Stimulated activated naive CD8-positive, alpha-beta T cell treated with anti-CD3 and anti-CD28 coated beads, Interleukin-15, Interleukin-2, amounts not matched to agents 100 ng/mL and 50 ng/mL, for 24 hours (primary cell): ENCODE results near the gene VPS13D.
"Not testable (repeated sequence)": the region's sequence is repeated elsewhere in the genome, so short reads cannot be mapped to it uniquely, and the experiment has no call there.

Source experiments
- H3K27ac Mint-ChIP-seq: one replicate; pipeline ENCODE4 v1.8.0; 2021; ENCODE audit warnings: mild to moderate bottlenecking, mixed read lengths
- H3K27me3 Mint-ChIP-seq: one replicate; pipeline ENCODE4 v1.8.0; 2021; ENCODE audit warnings: mixed read lengths
- H3K36me3 Mint-ChIP-seq: one replicate; pipeline ENCODE4 v1.8.0; 2021; ENCODE audit warnings: low read depth, mixed read lengths
- H3K4me1 Mint-ChIP-seq: one replicate; pipeline ENCODE4 v1.8.0; 2021; ENCODE audit warnings: low read depth, mixed read lengths
- H3K4me3 Mint-ChIP-seq: one replicate; pipeline ENCODE4 v1.8.0; 2021; ENCODE audit warnings: mild to moderate bottlenecking, mixed read lengths
- H3K9me3 Mint-ChIP-seq: one replicate; pipeline ENCODE4 v1.8.0; 2021; ENCODE audit warnings: mixed read lengths

VPS13D gene

DNA sequence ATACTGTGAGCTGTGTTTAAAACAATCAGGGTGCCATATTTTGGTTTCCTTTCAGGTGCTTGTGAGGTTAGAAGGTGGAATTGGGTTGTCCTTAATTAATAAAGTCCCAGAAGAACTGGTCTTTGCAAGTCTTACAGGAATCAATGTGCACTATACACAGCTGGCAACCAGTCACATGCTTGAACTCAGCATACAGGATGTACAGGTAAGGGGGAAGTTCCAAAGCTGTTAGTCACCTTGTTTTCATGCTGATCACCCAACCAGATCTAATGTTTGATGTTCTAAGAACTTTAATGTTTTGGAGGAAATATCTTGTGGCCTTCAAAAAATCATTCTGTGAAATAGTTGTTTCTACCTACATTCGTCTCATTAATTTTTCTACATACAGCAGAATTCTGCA, 156.3 kb downstream of the VPS13D start:
- H3K4me3 Mint-ChIP-seq, result peak overlapping the region; percentile 35
- peak overlapping the region; percentile 26 for H3K27ac Mint-ChIP-seq
- H3K9me3 Mint-ChIP-seq, result peaks cover 24% of the 10 kb centered on the region
- H3K36me3 Mint-ChIP-seq, result peaks cover 94% of the 10 kb centered on the region
- peaks cover 47% of the 10 kb centered on the region for H3K4me1 Mint-ChIP-seq
- H3K27me3 Mint-ChIP-seq, result no peaks in the 10 kb centered on the region

GRCh38 chr1:12387641-12388040, 157.8 kb downstream of the VPS13D start:
- Mint-ChIP-seq H3K9me3 (peaks cover 24% of the 10 kb centered on the region), H3K27ac (no peak overlapping the region), H3K27me3 (no peaks in the 10 kb centered on the region), H3K36me3 (peaks cover 85% of the 10 kb centered on the region), H3K4me1 (peaks cover 46% of the 10 kb centered on the region), H3K4me3 (no peak overlapping the region)

DNA sequence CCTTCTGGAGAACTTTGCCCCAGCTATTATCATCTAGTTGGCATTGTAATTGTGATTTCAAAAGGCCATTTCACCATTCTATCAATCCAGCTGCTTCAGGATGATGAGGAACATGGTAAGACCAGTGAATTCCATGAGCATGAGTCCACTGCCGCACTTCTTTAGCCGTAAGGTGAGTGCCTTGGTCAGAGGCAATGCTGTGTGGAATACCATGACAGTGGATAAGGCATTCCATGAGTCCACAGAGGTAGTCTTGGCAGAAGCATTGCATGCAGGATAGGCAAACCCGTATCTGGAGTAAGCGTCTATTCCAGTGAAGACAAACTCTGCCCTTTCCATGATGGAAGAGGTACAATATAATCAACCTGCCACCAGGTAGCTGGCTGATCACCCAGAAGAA, 160.5 kb downstream of the VPS13D start:
- peaks cover 24% of the 10 kb centered on the region for H3K9me3 Mint-ChIP-seq
- peaks cover 22% of the 10 kb centered on the region for H3K4me1 Mint-ChIP-seq
- H3K27ac Mint-ChIP-seq, result not testable (repeated sequence)

GRCh38 chr1:12397462-12398450, 167.9 kb downstream of the VPS13D start:
- Mint-ChIP-seq H3K36me3 (peaks cover 43% of the 10 kb centered on the region), H3K27me3 (no peaks in the 10 kb centered on the region), H3K4me1 (peaks cover 15% of the 10 kb centered on the region), H3K27ac (no peak overlapping the region), H3K4me3 (no peak overlapping the region), H3K9me3 (no peaks in the 10 kb centered on the region)

More for the DNA sequence above, 160.5 kb downstream of the VPS13D start:
- H3K4me3 Mint-ChIP-seq, H3K27me3 Mint-ChIP-seq: not testable (repeated sequence)
- H3K36me3 Mint-ChIP-seq, result peaks cover 73% of the 10 kb centered on the region

- Mint-ChIP-seq H3K4me1 (peaks cover 15% of the 10 kb centered on the region), H3K27me3 (no peaks in the 10 kb centered on the region), H3K36me3 (peaks cover 47% of the 10 kb centered on the region), H3K9me3 (no peaks in the 10 kb centered on the region), H3K27ac (no peak overlapping the region), H3K4me3 (no peak overlapping the region)
These were observed 168.6 kb downstream of the VPS13D start for GRCh38 chr1:12398479-12398878.

DNA sequence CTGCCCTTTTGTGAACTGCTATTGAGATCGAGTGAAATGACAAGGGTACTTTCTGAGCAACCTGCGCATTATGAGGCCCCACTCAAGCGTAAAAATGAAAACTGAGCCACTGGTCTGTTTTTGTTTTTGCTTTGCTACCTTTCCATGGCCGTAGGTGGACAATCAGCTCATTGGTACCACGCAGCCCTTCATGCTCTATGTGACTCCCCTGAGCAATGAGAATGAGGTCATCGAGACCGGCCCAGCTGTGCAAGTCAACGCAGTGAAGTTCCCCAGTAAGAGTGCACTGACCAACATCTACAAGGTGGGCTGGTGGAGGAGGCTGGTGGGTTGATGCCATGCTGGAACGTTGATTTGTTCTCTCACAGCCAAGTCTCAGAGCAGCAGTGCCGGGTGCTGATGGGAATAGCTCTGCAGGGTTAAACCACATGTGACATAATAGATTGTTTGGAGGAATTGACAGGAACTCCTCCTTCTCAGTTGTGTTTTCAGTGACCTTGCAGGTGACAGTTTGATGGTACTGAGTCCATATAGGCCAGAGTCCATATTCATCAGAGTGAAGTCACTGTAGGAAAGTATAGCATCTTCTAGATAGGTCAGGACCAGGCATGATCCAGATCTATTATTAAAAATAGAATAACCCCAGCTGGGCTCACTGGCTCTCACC, 170.3 kb downstream of the VPS13D start:
- Mint-ChIP-seq H3K4me1 (peaks cover 16% of the 10 kb centered on the region), H3K27me3 (no peaks in the 10 kb centered on the region), H3K36me3 (peaks cover 55% of the 10 kb centered on the region), H3K27ac (no peak overlapping the region), H3K4me3 (no peak overlapping the region), H3K9me3 (no peaks in the 10 kb centered on the region)

DNA sequence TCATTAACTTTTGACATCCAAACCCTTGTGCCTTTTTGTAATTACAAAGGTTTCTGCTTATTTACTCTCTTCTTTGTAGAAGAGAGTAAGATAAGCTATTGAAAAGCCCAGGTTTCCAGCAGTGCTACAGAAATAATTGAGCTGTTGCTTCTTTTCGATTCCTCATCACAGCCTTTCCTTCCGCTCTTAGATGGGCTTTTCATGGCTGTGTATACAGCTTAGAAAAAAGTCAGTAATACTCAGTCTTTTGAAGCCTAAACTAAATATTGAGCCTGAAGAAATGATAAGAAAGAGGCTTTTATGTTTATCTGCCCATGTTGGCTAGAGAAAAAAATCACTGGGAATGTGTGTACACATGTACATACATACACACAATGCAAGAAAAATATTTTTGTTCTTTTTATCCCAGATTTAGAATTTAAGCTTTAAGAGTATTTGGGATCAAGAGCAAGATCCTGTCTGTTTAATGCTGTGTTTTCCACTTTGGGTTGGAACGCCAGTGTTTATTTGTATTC, 172.4 kb downstream of the VPS13D start:
- Mint-ChIP-seq H3K27ac (no peak overlapping the region), H3K27me3 (no peaks in the 10 kb centered on the region), H3K4me3 (no peak overlapping the region), H3K4me1 (peaks cover 33% of the 10 kb centered on the region), H3K9me3 (no peaks in the 10 kb centered on the region), H3K36me3 (peaks cover 61% of the 10 kb centered on the region)

- Mint-ChIP-seq H3K27ac (no peak overlapping the region), H3K9me3 (no peaks in the 10 kb centered on the region), H3K27me3 (no peaks in the 10 kb centered on the region), H3K4me3 (no peak overlapping the region), H3K4me1 (peaks cover 33% of the 10 kb centered on the region), H3K36me3 (peaks cover 56% of the 10 kb centered on the region)
These were observed 173.0 kb downstream of the VPS13D start for GRCh38 chr1:12402842-12403241.

GRCh38 chr1:12404918-12405317, 175.1 kb downstream of the VPS13D start:
- H3K4me3 Mint-ChIP-seq, result no peak overlapping the region
- peaks cover 68% of the 10 kb centered on the region for H3K36me3 Mint-ChIP-seq
- H3K27me3 Mint-ChIP-seq, result no peaks in the 10 kb centered on the region
- H3K4me1 Mint-ChIP-seq, result peaks cover 43% of the 10 kb centered on the region
- H3K27ac Mint-ChIP-seq, result no peak overlapping the region
- peaks cover 4% of the 10 kb centered on the region for H3K9me3 Mint-ChIP-seq

GRCh38 chr1:12405325-12406210, 175.7 kb downstream of the VPS13D start:
- Mint-ChIP-seq H3K27me3 (no peaks in the 10 kb centered on the region), H3K4me1 (peaks cover 47% of the 10 kb centered on the region), H3K27ac (no peak overlapping the region), H3K4me3 (no peak overlapping the region), H3K36me3 (peaks cover 70% of the 10 kb centered on the region), H3K9me3 (peaks cover 9% of the 10 kb centered on the region)

- H3K4me3 Mint-ChIP-seq, result no peak overlapping the region
- H3K9me3 Mint-ChIP-seq, result peaks cover 9% of the 10 kb centered on the region
- H3K36me3 Mint-ChIP-seq, result peaks cover 73% of the 10 kb centered on the region
- H3K27ac Mint-ChIP-seq, result peak overlapping the region; percentile 84
- peaks cover 47% of the 10 kb centered on the region for H3K4me1 Mint-ChIP-seq
- no peaks in the 10 kb centered on the region for H3K27me3 Mint-ChIP-seq
These were observed 176.6 kb downstream of the VPS13D start for GRCh38 chr1:12406211-12407021.

GRCh38 chr1:12407050-12407961, 177.5 kb downstream of the VPS13D start:
- Mint-ChIP-seq H3K36me3 (peaks cover 74% of the 10 kb centered on the region), H3K27me3 (no peaks in the 10 kb centered on the region), H3K4me1 (peaks cover 47% of the 10 kb centered on the region), H3K4me3 (no peak overlapping the region), H3K27ac (peak overlapping the region; percentile 84), H3K9me3 (peaks cover 14% of the 10 kb centered on the region)

- no peaks in the 10 kb centered on the region for H3K27me3 Mint-ChIP-seq
- H3K4me1 Mint-ChIP-seq, result peaks cover 53% of the 10 kb centered on the region
- H3K36me3 Mint-ChIP-seq, result peaks cover 76% of the 10 kb centered on the region
- H3K4me3 Mint-ChIP-seq, result no peak overlapping the region
- H3K9me3 Mint-ChIP-seq, result peaks cover 14% of the 10 kb centered on the region
- peak overlapping the region; percentile 84 for H3K27ac Mint-ChIP-seq
These were observed 178.2 kb downstream of the VPS13D start for GRCh38 chr1:12407962-12408454.
